Non-pigmented ciliary epithelial cell (primary cell): ENCODE measurements around the gene TBC1D24.

Source experiments
- DNase-seq: peaks from one replicate; pipeline ENCODE4 v3.0.0-alpha.2; 2010; ENCODE audit warnings: low read depth

TBC1D24 gene

DNA sequence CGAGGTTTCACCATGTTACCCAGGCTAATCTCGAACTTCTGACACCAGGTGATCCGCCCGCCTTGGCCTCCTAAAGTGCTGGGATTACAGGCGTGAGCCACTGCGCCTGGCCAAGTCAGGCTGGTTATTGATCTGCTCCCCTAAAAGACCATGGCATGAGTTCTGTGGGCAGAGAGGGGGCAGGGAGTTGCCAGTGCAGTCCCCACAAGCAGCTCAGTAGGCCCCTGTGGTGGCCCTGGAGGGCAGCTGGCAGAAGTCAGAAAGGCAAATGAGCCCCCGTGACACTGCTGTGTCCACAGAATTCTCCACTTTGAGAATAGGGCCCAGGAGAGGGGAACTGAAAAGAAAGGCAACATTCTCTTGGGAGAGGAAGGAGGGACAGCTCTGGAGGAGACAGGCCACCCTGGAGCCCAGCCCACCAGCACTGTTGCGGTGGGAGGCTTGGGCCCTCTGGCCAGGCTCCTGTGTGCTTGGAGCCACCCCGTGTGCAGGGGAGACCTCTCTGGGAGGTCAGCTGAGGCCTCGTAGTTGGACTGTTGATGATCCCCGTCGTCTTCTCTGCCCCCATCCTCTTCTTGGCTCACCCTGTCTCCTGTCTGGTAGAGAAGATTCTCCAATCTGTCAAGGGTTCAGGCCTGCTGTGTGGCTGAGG lies 43.2 kb downstream of the TBC1D24 start:
- no peak for DNase-seq

DNA sequence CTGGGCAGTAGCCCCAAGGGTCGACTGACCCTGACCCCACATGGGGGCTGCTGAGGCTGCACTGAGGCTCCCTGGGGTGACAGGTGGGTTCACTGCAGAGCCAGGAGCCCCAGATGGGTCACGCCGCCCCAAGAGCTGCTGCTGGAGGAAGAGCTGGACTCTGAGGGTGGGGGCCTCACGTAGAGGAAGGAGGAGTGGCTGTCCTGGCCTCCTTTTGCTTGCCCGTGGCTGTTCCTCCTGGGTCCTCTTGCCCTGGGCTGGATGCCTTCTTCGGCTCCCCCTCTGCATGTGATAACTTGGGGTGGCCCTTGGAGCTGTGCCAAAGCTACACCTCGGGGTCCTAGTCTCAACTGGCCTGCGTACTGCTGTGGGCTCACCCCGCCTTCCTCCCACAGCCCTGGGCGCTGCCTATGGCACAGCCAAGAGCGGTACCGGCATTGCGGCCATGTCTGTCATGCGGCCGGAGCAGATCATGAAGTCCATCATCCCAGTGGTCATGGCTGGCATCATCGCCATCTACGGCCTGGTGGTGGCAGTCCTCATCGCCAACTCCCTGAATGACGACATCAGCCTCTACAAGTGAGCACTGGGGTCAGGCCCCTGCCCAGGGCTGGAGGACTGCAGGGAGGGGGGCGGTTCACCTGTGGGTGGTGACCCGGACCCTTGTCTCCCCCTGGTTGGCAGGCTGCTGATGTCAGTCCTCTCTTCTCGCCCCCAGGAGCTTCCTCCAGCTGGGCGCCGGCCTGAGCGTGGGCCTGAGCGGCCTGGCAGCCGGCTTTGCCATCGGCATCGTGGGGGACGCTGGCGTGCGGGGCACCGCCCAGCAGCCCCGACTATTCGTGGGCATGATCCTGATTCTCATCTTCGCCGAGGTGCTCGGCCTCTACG lies 44.1 kb downstream of the TBC1D24 start:
- no peak for DNase-seq

DNA sequence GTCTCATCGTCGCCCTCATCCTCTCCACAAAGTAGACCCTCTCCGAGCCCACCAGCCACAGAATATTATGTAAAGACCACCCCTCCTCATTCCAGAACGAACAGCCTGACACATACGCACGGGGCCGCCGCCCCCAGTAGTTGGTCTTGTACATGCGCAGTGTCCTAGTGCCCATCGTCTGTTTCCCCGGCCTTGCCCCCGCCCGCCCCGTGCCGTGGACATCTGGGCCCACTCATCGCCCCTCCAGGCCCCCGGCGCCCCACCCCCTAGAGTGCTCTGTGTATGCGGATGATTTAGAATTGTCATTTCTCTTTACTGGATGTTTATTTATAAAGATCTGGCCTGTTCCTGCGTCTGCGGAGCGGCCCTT lies 44.8 kb downstream of the TBC1D24 start:
- DNase-seq = no peak

DNA sequence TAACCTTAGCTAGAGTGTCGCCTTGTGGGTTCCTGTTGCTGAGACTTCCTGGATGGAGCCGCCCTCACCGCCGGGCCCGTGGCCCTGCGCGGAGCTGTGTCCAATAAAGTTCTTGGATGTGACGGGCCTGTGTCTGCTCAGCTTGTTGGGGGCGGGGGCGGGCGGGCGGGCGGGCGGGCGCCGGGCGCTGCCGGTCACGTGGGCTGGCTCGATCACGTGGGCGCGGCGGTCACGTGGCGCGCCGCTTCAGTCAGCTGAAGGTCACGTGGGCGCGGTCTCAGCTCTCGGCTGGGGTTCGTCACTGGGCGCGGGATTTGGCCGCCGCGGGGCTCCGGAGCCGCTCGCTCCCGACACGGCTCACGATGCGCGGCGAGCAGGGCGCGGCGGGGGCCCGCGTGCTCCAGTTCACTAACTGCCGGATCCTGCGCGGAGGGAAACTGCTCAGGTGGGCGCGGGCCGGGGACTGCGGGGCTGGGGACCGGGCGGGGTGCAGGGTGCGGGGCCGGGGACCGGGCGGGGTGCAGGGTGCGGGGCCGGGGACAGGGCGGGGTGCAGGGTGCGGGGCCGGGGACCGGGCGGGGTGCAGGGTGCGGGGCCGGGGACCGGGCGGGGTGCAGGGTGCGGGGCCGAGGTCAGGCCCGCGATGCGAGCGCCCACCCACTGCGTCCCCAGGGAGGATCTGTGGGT lies 45.3 kb downstream of the TBC1D24 start, which contains the start of gene AMDHD2:
AMDHD2 (plus strand) TSS at position 275 of the 687 bp plus-strand sequence; CDS start at position 363, 88 bp downstream.
- DNase-seq = no peak

DNA sequence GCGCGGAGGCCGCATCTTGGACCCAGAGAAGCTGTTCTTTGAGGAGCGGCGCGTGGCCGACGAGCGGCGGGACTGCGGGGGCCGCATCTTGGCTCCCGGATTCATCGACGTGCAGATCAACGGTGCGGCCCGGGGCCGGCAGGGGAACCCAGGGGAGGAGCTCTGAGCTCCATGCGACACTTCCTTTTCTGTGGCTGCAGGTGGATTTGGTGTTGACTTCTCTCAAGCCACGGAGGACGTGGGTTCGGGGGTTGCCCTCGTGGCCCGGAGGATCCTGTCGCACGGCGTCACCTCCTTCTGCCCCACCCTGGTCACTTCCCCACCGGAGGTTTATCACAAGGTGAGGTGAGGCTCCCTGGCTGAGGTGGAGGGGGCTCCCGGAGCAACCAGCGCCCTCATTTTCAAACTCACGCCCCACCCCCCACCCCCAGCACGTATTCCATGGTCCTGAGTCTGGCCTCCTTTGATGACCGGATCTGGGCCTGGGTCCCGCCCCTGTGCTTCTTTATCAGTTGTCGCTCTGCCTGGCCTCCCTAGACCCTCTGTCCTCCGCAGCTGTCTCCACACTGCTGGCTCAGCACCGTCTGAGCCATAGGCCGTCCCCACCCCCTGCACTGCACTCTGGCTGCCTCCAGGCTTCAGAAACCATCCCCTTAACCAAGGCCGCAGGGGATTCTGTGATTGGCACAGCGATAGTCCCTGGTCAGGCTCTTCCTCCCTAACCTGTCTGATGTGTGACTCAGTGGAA lies 46.0 kb downstream of the TBC1D24 start:
- DNase-seq = no peak

DNA sequence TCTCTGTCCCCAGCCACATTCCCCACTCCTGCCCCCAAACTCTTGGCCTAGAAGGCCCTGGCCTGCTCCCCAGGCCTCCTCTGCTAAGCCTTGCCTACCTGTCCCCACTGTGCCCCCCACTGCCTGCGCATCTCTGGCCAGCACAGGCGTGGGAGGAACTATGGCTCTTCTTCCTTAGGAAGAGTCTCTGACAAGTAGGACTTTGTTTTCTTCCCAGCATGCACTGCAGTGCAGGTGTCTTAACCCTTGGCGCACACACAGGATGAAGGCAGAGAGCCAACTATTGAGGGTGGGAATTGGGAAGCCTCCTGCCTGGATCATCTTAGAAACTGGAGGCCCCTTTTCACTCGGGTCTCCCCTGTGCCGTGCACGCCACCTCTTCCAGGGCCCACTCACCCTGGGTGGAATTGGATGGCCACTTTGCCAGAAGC lies 48.9 kb downstream of the TBC1D24 start:
- no peak for DNase-seq

DNA sequence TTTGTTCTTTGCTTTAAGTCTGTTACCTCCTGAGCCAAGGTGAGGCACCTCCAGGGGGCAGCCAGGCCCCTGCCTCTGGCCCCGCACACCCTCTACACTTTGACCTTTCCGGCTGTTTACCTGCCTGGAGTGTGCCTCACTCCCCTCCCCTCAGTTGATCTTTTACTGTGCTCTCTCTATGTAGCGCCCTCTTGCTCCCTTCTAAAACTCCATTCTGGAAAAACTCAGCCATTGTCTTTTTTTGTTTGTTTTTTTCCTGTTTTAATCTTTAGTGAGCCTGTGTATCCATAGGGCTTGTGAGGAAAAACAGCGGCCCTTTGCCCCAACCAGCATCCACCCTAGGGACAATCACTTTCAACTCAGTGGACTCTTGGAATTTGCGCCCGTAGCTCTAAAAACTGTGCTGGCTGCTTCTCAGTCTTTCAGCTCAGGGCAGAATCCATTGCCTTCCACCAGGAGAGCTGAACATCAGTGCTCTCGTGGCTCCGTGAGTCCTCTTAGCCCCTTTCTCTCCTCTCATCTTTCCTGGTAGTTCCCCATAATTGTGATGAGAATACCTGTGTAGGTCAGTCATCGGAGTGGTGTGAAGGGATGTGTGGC lies 49.5 kb downstream of the TBC1D24 start:
- DNase-seq = no peak

DNA sequence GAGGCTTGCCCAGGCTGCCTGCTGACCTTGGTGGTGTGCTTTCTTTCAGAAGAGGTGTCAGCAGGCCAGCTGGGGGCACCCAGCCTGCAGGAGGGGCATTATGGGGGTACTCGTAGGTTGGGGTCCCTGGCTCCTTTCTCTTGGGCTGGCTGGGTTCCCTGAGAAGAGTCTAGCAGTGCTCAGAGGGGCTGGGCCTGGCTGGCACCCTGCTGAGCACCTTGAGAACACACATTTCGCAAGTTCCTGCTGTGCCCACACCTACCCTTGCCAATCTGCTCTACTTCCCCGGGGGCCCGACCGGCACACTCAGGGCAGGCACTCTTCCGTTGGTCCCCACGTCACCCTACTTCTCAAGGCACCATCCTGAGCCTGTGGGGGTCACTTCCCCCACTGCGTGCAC lies 51.2 kb downstream of the TBC1D24 start:
- no peak for DNase-seq

DNA sequence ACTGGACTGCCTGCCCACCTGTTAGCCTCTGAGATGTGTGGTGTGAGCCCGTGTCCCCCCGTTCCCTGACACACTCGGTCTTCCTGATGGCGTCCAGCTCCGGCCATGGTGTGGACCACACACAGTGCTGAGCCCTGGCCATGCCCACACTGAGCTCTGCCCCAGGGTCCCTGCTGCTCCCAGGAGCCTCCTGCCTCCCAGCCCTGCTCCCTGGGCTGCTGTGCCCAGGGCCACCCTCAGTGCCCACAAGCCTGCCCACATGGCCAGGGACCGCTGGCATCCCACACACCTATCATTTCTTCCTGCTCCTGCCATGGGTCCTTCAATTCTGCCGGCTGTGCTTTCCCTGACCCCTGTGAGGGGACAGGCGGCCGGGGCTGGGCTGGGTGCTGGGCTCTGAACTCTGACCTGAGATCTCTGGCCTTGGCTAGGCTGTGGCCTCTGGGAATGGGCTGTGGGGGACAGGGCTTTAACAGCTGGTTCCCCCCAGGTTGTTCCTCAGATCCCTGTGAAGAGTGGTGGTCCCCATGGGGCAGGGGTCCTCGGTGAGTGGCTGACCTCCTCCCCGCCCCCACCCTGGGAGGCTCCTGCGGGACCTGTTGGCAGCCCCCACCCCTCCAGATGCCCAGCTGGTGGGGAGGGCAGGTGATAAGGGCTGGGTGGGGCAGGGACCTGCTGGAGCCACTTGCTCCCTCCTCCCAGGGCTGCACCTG lies 52.3 kb downstream of the TBC1D24 start:
- no peak for DNase-seq

DNA sequence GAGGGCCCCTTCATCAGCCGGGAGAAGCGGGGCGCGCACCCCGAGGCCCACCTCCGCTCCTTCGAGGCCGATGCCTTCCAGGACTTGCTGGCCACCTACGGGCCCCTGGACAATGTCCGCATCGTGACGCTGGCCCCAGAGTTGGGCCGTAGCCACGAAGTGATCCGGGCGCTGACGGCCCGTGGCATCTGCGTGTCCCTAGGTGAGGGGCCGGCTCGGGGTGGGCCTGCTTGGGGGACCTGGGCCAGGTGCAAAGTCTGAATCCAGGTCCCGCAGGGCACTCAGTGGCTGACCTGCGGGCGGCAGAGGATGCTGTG lies 52.8 kb downstream of the TBC1D24 start:
- no peak for DNase-seq

DNA sequence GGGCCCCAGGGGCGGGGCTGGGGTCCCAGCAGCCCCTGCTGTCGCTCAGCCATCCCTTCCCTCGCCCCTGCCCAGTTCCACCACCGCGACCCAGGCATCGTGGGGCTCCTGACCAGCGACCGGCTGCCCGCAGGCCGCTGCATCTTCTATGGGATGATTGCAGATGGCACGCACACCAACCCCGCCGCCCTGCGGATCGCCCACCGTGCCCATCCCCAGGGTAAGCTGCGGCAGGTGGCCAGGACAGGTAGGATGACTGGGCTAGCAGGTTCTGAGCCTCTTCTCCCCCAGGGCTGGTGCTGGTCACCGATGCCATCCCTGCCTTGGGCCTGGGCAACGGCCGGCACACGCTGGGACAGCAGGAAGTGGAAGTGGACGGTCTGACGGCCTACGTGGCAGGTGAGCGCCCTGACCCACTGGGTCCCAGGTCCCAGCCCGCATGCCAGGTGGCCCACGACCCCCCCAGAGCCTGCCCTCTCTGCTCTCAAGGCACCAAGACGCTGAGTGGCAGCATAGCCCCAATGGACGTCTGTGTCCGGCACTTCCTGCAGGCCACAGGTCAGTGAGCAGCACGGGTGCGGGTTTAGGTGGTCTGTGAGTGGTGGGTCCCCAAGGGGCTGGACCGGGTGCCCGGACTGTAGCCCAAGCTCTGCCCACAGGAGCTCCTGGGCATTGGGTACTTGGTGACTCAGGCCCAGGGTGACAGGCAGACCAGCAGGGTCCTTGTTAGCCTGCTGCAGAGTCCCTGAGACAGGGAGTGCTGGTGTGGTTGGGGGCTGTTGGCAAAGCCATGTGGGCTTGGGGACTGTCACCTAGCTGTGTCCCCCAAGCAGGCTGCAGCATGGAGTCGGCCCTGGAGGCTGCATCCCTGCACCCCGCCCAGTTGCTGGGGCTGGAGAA lies 53.5 kb downstream of the TBC1D24 start:
- DNase-seq = no peak

DNA sequence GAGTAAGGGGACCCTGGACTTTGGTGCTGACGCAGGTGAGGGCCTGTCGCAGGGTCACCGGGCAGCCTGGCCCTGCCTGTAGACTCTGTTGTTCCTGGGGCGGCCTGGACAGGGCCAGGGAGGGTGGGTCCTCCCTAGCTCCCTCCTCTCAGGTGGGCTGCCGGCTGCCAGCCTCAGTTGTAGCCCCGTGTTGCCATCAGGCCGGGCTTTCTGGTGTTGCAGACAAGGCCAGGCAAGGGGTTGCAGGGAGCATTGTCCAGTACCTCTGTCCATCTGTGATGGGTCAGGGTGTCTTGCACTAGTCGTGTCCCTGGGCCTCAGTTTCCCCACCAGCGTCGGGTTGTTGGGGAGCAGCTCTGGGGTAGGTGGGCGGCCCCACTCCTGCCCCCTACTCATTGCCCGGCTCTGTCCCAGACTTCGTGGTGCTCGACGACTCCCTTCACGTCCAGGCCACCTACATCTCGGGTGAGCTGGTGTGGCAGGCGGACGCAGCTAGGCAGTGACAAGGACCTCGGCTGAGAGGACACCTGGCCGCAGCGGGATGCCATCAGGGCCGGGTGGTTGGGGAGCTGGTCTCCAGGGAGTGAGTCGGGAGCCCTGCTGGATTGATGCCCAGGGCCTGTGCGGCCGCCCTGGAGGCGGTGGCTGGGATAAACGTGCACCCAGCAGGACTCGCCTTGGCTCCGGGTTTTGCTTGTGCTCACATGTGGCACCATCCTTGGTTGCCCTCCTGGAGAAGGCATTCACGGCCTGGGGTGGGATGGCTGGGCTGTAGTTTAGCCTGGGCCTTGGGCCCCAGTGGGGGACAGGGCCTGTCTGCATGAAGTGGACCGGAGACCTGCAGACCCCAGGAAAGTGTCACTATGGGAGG lies 54.4 kb downstream of the TBC1D24 start:
- no peak for DNase-seq

DNA sequence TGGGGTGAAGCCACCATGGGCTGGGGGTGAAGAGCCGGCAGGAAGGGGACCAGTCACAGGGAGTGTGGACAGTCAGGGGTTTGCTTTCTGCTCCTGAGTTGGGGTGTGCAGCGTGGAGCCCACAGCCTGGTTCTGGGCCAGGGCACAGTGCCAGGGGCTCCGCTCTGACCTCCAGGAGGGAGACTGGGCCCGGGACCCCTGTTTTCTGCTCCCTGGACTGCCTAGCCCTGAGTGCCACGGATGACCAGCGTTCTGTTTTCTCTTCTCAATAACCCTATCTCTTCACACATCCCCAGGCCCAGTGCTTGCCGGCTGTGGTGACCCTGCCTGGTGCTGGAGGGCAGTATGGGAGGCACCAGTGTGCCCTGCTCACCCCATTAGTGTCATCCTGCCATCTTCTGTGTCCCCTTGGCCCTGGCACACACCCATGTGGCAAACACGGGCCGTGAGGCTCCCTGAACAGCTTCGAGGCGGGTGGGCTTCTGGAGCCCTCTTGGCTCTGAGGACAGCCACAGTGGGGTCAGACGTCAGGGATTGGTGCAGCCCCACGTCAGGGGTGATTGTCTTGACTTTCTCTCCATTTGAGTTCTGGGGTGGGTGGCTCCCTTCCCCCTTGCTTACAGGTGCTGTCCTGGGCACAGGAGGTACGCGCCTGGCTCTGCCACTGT lies 55.2 kb downstream of the TBC1D24 start:
- no peak for DNase-seq

DNA sequence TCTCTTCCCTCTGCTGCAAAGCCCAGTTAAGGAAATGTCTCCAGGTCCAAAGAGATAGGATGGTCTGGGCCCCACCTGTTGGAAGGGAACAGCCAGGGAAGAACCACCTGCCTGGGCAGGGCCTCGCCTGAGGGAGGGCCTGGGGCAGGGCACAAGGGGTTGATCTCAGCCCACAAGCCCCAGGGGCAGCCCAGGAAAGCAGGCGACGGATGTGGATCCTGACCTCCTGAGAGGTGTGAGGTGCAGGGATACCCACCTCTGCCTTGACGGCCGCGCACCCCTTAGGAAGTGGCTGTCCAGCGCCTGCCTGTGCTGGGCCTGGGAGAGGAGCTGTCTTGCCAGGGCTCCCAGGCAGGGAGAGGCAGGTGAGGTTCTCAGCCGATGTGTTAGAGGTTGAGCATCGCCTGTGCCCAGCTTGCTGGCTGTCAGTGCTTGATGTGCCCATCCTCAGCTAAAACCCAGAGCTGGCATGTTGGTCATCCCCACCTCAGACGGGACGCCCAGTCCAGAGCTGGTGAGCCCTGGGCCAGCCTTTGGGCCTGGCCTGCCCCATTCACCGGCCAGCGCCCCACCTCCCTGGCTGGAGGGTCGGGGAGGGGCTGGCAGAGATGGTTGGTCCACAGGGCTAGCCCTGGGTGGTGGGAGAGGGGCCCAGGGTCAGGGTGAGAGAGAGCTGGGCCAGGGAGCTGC lies 55.8 kb downstream of the TBC1D24 start:
- no peak for DNase-seq

DNA sequence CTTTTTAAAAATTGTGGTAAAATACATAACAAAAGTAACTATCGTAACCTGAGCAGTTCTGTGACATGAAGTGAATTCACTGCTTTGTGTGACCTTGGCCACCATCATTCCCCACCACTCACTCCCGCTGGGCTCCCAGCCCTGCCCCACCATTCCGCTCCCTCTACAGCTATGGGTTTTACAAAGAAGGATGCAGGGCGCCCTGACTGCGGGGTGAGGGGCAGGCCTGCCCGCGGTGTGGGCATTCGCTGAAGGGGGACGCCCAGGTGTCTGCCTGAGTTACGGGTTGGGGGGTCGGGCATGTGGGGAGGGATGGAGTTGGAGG lies 56.4 kb downstream of the TBC1D24 start, which contains the start of gene CEMP1:
CEMP1 (minus strand) TSS at position 38 of the 325 bp plus-strand sequence. CDS start 335 bp downstream, outside the sequence.
- DNase-seq = no peak

DNA sequence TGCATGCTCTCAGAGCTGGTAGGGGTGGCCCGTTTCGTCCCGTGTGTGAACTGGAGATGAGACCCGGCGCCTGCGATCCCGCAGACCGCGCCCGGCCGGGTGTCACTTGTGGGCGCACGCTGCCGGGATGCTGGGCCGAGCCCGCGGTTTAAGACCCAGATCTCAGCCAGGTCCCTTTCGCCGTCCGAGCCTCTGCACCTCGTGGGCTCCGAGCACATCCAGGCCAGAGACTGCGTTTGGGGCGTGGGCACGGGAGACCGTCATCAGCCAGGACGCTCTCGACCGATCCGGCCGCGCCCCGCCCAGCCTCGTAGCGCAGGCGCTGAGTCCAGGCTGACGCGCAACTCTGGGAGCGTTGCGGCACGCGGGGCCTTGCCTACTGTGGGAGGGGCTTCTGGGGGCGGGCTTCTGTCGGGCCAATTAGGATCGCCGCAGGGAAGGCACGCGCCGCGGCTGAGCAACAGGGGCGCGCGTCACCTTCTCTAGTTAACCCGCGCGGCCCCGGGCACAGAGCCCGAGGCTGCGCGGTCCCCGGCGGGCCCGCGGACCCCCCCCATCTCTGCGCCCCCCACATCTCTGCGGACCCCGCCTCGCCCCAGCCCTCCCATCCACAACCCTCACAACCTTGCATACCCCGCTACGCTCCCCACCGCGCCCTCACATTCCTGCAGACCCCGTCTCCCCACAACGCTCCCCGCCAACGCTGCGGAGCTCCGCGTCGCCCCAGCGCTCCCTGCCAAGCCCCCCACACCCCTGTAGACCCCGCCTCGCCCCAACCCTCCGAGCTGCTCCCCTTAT lies 57.0 kb downstream of the TBC1D24 start:
- DNase-seq = peak; percentile 74

DNA sequence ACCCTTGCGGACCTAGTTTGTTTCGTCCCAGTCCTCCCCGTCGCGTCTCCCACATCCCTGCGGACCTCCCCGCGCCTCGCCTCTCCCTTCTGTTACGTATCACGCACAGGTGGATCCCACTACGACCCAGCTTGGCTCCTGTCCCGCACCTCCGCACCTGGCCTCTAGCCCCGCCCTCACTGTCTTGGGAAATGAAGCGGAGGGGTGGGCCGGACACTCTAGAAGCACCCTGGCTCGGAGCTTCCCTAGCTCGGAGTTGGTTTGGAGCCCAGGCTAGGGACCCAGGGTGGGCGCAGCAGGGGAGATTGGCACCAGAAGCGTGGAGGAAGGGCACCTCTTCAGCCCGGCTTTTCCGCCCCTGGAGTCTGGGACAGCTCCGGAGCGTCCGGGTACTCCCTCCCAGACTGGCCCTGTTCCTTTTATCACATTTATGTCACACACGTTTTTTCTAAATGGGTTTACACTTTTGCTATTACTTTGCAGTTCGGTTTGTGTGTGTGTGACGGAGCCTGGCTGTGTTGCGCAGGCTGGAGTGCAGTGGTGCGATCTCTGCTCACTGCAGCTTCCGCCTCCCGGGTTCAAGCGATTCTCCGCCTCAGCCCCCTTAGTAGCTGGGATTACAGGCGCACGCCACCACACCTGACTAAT lies 57.7 kb downstream of the TBC1D24 start:
- DNase-seq = no peak
